Keratinocyte (primary cell): ENCODE measurements around the gene FAM20C. TPM values are rescaled to one million over a fixed set of nuclear protein-coding genes. Genes with fewer than 3 reads are reported as not detected.

Source experiments
- DNase-seq: peaks from one replicate; pipeline ENCODE4 v3.0.0-alpha.2; 2011; ENCODE audit warnings: low read depth, missing footprints, low spot score
- FAIRE-seq: peaks from 2 replicates; lab custom pipeline; 2011; peaks lifted over from hg19 to GRCh38; lab: Jason Lieb, UNC
- H2AFZ ChIP-seq: 2 replicates; pipeline ENCODE4 v1.6.0; 2012; ENCODE audit warnings: low read length, control low read depth, inconsistent platforms; ENCODE audit not compliant: control insufficient read depth
- H3K27ac ChIP-seq: 2 replicates; pipeline ENCODE4 v1.5.1; 2011; ENCODE audit warnings: low read length; ENCODE audit not compliant: control insufficient read depth, insufficient read depth
- H3K27me3 ChIP-seq: 3 replicates; pipeline ENCODE4 v1.6.0; 2011; ENCODE audit warnings: low read length; ENCODE audit not compliant: control insufficient read depth, insufficient read depth; ENCODE audit errors: extremely low read depth
- H3K36me3 ChIP-seq, 2 experiments: 2 replicates in 1 of 2; 3 replicates in 1 of 2; pipeline ENCODE4 v1.5.1; 2011; ENCODE audit warnings: low read length in 2 of 2, mild to moderate bottlenecking in 1 of 2; ENCODE audit not compliant: control insufficient read depth in 2 of 2, insufficient read depth in 2 of 2; ENCODE audit errors: extremely low read depth in 1 of 2
- H3K4me1 ChIP-seq: 3 replicates; pipeline ENCODE4 v1.5.1; 2011; ENCODE audit warnings: low read length; ENCODE audit not compliant: control insufficient read depth, insufficient read depth; ENCODE audit errors: extremely low read depth
- H3K4me2 ChIP-seq: 3 replicates; pipeline ENCODE4 v1.6.0; 2011; ENCODE audit warnings: low read depth, low read length; ENCODE audit not compliant: control insufficient read depth, insufficient read depth; ENCODE audit errors: extremely low read depth
- H3K4me3 ChIP-seq, 3 experiments: fragments of 200-600 bp in 1 of 3; sonication (generic) in 1 of 3; 2 replicates in 2 of 3; 3 replicates in 1 of 3; pipeline ENCODE4 v1.5.1; 2011 to 2016; ENCODE audit warnings: low read length in 3 of 3, mild to moderate bottlenecking in 3 of 3, control low read depth in 2 of 3, inconsistent platforms in 1 of 3, low read depth in 1 of 3, mixed read lengths in 1 of 3, mixed run types in 1 of 3, moderate library complexity in 1 of 3; ENCODE audit not compliant: control insufficient read depth in 2 of 3, insufficient read depth in 2 of 3; ENCODE audit errors: extremely low read depth in 1 of 3
- H3K79me2 ChIP-seq: 2 replicates; pipeline ENCODE4 v1.6.0; 2012; ENCODE audit warnings: low read length; ENCODE audit not compliant: control insufficient read depth, insufficient read depth
- H3K9ac ChIP-seq: 3 replicates; pipeline ENCODE4 v1.6.0; 2011; ENCODE audit warnings: low read length; ENCODE audit not compliant: control insufficient read depth, insufficient read depth; ENCODE audit errors: extremely low read depth
- H3K9me1 ChIP-seq: 3 replicates; pipeline ENCODE4 v1.6.0; 2011; ENCODE audit warnings: low read length; ENCODE audit not compliant: control insufficient read depth, insufficient read depth; ENCODE audit errors: extremely low read depth
- H3K9me3 ChIP-seq: 2 replicates; pipeline ENCODE4 v1.5.1; 2012; ENCODE audit warnings: low read depth, low read length; ENCODE audit not compliant: control insufficient read depth
- H4K20me1 ChIP-seq: 3 replicates; pipeline ENCODE4 v1.6.0; 2011; ENCODE audit warnings: low read length; ENCODE audit not compliant: control insufficient read depth, insufficient read depth; ENCODE audit errors: extremely low read depth
- EZH2 ChIP-seq: IDR thresholded peaks from one replicate; pipeline ENCODE4 v1.6.1; 2012; ENCODE audit warnings: inconsistent platforms, mild to moderate bottlenecking, low read length, moderate library complexity
- dilution Hi-C: fragments of 300-500 bp; cut with MboI; formaldehyde crosslinking; loops from one replicate; pipeline ENCODE4 v1.7.0; 2020; ENCODE audit warnings: low sequenced_read_pairs; ENCODE audit not compliant: extremely low pct_ligation_motif_present
- polyA plus RNA-seq, 5 experiments: library from polyadenylated mRNA; depleted of rRNA in 3 of 5; stranded (reverse) in 3 of 5; stranded (forward) in 1 of 5; unstranded in 1 of 5; fragments of >200 nt; gene quantifications; 1 replicate in 1 of 5; 2 replicates in 3 of 5; 3 replicates in 1 of 5; pipeline versions ENCODE4 v1.2.1 to v1.2.3, GENCODE V29; 2011 to 2012; ENCODE audit warnings: missing spikeins in 2 of 5, low read depth in 1 of 5, low replicate concordance in 1 of 5
- TF ChIP-seq, protein P1 (sequence below), 3 experiments: IDR thresholded peaks in 1 of 3; conservative IDR thresholded peaks in 1 of 3; optimal IDR thresholded peaks in 1 of 3; 2 replicates in 2 of 3; 3 replicates in 1 of 3; pipeline versions ENCODE3 to v1.5.1; 2011; ENCODE audit warnings: low read length in 3 of 3, mild to moderate bottlenecking in 3 of 3, moderate library complexity in 2 of 3, control low read depth in 1 of 3, inconsistent platforms in 1 of 3; ENCODE audit not compliant: insufficient read depth in 2 of 3; ENCODE audit errors: extremely low read depth in 1 of 3

FAM20C gene
- polyA plus RNA-seq, 1 donor (not counting 4 experiments of a cell fraction or from before 2014, with no cell fraction given), result 3.8 TPM

DNA sequence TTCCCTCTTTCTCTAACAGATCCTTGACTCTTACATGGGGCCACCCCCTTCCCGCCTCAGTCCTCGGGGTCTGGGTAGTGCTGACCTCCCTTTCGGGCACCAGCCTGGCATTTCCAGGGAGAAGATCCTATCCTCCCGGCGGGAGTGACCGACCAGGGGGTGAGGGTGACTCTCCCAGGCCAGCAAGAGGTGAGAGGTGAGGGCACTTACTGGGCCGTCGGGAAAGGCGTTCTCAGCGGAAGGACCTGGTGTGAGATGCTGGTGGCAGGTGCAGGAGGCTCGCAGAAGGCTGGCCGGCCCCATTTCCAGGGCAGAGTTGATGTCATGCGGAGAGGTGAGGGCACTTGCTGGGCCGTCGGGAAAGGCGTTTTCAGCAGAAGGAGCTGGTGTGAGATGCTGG, 93.4 kb downstream of the FAM20C start:
- Histone ChIP-seq H3K9ac (no peak overlapping the region), H3K4me2 (no peak overlapping the region), H3K4me3 (no peak overlapping the region), H3K36me3 (no peaks in the 10 kb centered on the region), H3K27ac (no peak overlapping the region), H3K27me3 (peaks cover 38% of the 10 kb centered on the region), H3K9me1 (no peaks in the 10 kb centered on the region), H3K9me3 (no peaks in the 10 kb centered on the region), H4K20me1 (no peaks in the 10 kb centered on the region), H3K4me1 (no peaks in the 10 kb centered on the region), H3K79me2 (no peaks in the 10 kb centered on the region), H2AFZ (no peak overlapping the region)
- dilution Hi-C loops, result no loop called here
- DNase-seq (no peak), FAIRE-seq (no peak)
- TF ChIP-seq, protein P1, sequence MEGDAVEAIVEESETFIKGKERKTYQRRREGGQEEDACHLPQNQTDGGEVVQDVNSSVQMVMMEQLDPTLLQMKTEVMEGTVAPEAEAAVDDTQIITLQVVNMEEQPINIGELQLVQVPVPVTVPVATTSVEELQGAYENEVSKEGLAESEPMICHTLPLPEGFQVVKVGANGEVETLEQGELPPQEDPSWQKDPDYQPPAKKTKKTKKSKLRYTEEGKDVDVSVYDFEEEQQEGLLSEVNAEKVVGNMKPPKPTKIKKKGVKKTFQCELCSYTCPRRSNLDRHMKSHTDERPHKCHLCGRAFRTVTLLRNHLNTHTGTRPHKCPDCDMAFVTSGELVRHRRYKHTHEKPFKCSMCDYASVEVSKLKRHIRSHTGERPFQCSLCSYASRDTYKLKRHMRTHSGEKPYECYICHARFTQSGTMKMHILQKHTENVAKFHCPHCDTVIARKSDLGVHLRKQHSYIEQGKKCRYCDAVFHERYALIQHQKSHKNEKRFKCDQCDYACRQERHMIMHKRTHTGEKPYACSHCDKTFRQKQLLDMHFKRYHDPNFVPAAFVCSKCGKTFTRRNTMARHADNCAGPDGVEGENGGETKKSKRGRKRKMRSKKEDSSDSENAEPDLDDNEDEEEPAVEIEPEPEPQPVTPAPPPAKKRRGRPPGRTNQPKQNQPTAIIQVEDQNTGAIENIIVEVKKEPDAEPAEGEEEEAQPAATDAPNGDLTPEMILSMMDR (optimal IDR thresholded peaks at IDR 0.05 in 1 of 3, IDR thresholded peaks at IDR 0.05 in 1 of 3, conservative IDR thresholded peaks at IDR 0.05 in 1 of 3; ENCODE audit: extremely low read depth in 1 of 3, insufficient read depth in 2 of 3, low read length in 3 of 3), result no peak
- TF ChIP-seq EZH2, result no peak

DNA sequence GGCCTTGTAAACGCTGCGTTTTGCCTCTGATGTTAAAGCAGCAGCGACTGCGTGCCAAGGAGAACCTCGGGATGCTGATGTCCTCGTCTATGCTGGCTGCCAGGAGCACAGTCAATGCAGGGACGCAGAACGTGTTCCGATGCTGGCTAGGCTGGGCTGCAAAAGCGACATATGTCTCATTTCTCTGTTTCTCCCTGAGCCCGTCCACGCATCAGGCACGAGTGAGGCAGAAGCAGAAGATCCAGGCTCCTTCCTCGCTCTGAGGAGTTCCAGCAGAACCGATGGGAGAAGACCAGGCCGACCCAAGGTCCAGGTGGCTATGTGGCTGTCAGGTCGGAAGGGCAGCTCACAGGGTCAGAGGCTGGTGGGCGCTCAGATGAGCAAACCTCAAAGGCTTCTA, 93.9 kb downstream of the FAM20C start:
- no peak overlapping the region for H3K4me3 ChIP-seq
- FAIRE-seq (no peak), DNase-seq (no peak)
- H3K9me3 ChIP-seq, result no peaks in the 10 kb centered on the region
- H3K4me1 ChIP-seq, result no peaks in the 10 kb centered on the region
- peaks cover 43% of the 10 kb centered on the region for H3K27me3 ChIP-seq
- dilution Hi-C loops, result no loop called here
- TF ChIP-seq EZH2, result no peak
- no peak overlapping the region for H3K9ac ChIP-seq
- no peak overlapping the region for H3K27ac ChIP-seq
- no peaks in the 10 kb centered on the region for H3K9me1 ChIP-seq
- no peak overlapping the region for H3K4me2 ChIP-seq
- no peak overlapping the region for H2AFZ ChIP-seq
- H4K20me1 ChIP-seq, result no peaks in the 10 kb centered on the region
- H3K36me3 ChIP-seq, result no peaks in the 10 kb centered on the region
- no peaks in the 10 kb centered on the region for H3K79me2 ChIP-seq

DNA sequence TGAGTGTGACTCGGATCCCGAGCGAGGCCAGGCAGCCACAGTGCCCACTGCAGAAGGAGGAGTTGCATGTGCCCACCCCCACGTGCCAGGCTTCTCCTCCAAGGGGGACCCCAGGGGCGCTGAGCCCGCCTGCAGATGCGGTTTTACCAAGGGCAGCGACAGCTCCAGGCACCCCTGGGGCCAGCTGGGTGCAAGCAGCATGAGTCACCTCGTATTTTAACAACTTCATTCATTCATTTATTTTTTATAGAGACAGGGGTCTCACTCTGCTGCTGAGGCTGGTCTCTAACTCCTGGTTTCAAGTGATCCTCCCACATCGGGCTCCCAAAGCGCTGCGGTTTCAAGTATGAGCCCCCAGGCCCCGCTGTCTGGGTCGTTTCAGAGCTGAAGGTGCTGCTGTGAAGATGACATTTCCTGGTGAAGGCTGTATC, 96.3 kb downstream of the FAM20C start:
- no peaks in the 10 kb centered on the region for H3K36me3 ChIP-seq
- no peaks in the 10 kb centered on the region for H3K79me2 ChIP-seq
- TF ChIP-seq EZH2, result no peak
- TF ChIP-seq, protein P1 (optimal IDR thresholded peaks at IDR 0.05 in 1 of 3, IDR thresholded peaks at IDR 0.05 in 1 of 3, conservative IDR thresholded peaks at IDR 0.05 in 1 of 3; ENCODE audit: extremely low read depth in 1 of 3, insufficient read depth in 2 of 3, low read length in 3 of 3), result no peak
- H3K9me1 ChIP-seq, result no peaks in the 10 kb centered on the region
- H3K27me3 ChIP-seq, result peaks cover 61% of the 10 kb centered on the region
- H3K4me3 ChIP-seq, result no peak overlapping the region
- H2AFZ ChIP-seq, result no peak overlapping the region
- H3K9me3 ChIP-seq, result no peaks in the 10 kb centered on the region
- no peak overlapping the region for H3K27ac ChIP-seq
- H3K4me1 ChIP-seq, result no peaks in the 10 kb centered on the region
- no peak overlapping the region for H3K9ac ChIP-seq
- dilution Hi-C loops, result no loop called here
- no peak overlapping the region for H3K4me2 ChIP-seq
- no peak for FAIRE-seq
- DNase-seq, result no peak
- H4K20me1 ChIP-seq, result no peaks in the 10 kb centered on the region
